WTC11 (cell line): ENCODE results near the gene ACIN1. TPM values are rescaled to one million over a fixed set of nuclear protein-coding genes. Genes with fewer than 3 reads are reported as not detected.

Experiments
- ATAC-seq: fragments of 200-7000 bp; cut with Tn5 transposase; 2 replicates; pipeline ENCODE4 v1.10.0; 2021; ENCODE audit warnings: mild to moderate bottlenecking, moderate library complexity
- CTCF ChIA-PET: fragments of 300-600 bp; sonication (Branson Sonifier 250); formaldehyde crosslinking; loops from one replicate; lab custom pipeline; 2021; ENCODE audit warnings: antibody characterized with exemption; lab: Charles Lee
- POLR2A ChIA-PET: fragments of 350-600 bp; sonication (Branson Sonifier 250); formaldehyde crosslinking; loops from one replicate; lab custom pipeline; 2021; ENCODE audit warnings: antibody characterized with exemption; lab: Charles Lee
- DNase-seq: peaks from one replicate; pipeline ENCODE4 v3.0.0; 2021; ENCODE audit warnings: low spot score
- H3K27ac Mint-ChIP-seq: 2 replicates; pipeline ENCODE4 v1.8.0; 2021; ENCODE audit warnings: mixed read lengths
- H3K27me3 Mint-ChIP-seq: 2 replicates; pipeline ENCODE4 v1.8.0; 2021; ENCODE audit warnings: low read depth, mild to moderate bottlenecking, moderate library complexity, mixed read lengths
- H3K36me3 Mint-ChIP-seq: 2 replicates; pipeline ENCODE4 v1.8.0; 2021; ENCODE audit warnings: mixed read lengths
- H3K4me1 Mint-ChIP-seq: 2 replicates; pipeline ENCODE4 v1.8.0; 2022; ENCODE audit warnings: mixed read lengths
- H3K4me3 Mint-ChIP-seq: 2 replicates; pipeline ENCODE4 v1.8.0; 2021; ENCODE audit warnings: mild to moderate bottlenecking, moderate library complexity, mixed read lengths
- H3K9me3 Mint-ChIP-seq: 2 replicates; pipeline ENCODE4 v1.8.0; 2021; ENCODE audit warnings: mixed read lengths
- ARID4B ChIP-seq: sonication (generic); formaldehyde crosslinking; IDR thresholded peaks from 2 replicates; pipeline ENCODE4 v1.8.0; 2023; ENCODE audit warnings: missing genetic modification reagents, mild to moderate bottlenecking, borderline replicate concordance
- E2F5 ChIP-seq: sonication (generic); formaldehyde crosslinking; IDR thresholded peaks from 2 replicates; pipeline ENCODE4 v1.8.1; 2022; ENCODE audit warnings: mild to moderate bottlenecking, moderate library complexity, missing genetic modification reagents
- FOXJ3 ChIP-seq: sonication (generic); formaldehyde crosslinking; IDR thresholded peaks from 2 replicates; pipeline ENCODE4 v1.9.0; 2021; ENCODE audit warnings: missing genetic modification reagents, mild to moderate bottlenecking, borderline replicate concordance
- GABPB1 ChIP-seq: sonication (generic); formaldehyde crosslinking; IDR thresholded peaks from 2 replicates; pipeline ENCODE4 v1.8.1; 2023; ENCODE audit warnings: mild to moderate bottlenecking, missing genetic modification reagents
- GTF2I ChIP-seq: fragments of 250-450 bp; sonication (Bioruptor Pico); conservative IDR thresholded peaks from 2 replicates; pipeline ENCODE4 v1.4.0; 2021; ENCODE audit warnings: mild to moderate bottlenecking
- NFATC4 ChIP-seq: fragments of 250-450 bp; sonication (Bioruptor Pico); IDR thresholded peaks from 2 replicates; pipeline ENCODE4 v1.9.0; 2021; ENCODE audit warnings: mild to moderate bottlenecking
- NFE2L1 ChIP-seq: sonication (generic); formaldehyde crosslinking; IDR thresholded peaks from 2 replicates; pipeline ENCODE4 v1.8.1; 2023; ENCODE audit warnings: missing genetic modification reagents
- NFYB ChIP-seq: sonication (generic); formaldehyde crosslinking; conservative IDR thresholded peaks from 2 replicates; pipeline ENCODE4 v1.8.0; 2022; ENCODE audit warnings: low read depth, missing genetic modification reagents
- SMAD3 ChIP-seq: sonication (generic); formaldehyde crosslinking; IDR thresholded peaks from 2 replicates; pipeline ENCODE4 v1.8.0; 2022; ENCODE audit warnings: missing genetic modification reagents, mild to moderate bottlenecking, borderline replicate concordance
- SOX15 ChIP-seq: fragments of 250-450 bp; sonication (Bioruptor Pico); IDR thresholded peaks from 2 replicates; pipeline ENCODE4 v1.9.0; 2021; ENCODE audit warnings: mild to moderate bottlenecking
- SP1 ChIP-seq: sonication (generic); formaldehyde crosslinking; conservative IDR thresholded peaks from 2 replicates; pipeline ENCODE4 v1.8.1; 2022; ENCODE audit warnings: missing genetic modification reagents
- TEAD1 ChIP-seq: sonication (generic); formaldehyde crosslinking; IDR thresholded peaks from 2 replicates; pipeline ENCODE4 v1.8.0; 2022; ENCODE audit warnings: mild to moderate bottlenecking, missing genetic modification reagents
- TP53 ChIP-seq: sonication (generic); formaldehyde crosslinking; IDR thresholded peaks from 2 replicates; pipeline ENCODE4 v1.8.1; 2023; ENCODE audit warnings: mild to moderate bottlenecking, missing genetic modification reagents
- USF1 ChIP-seq: sonication (generic); formaldehyde crosslinking; IDR thresholded peaks from 2 replicates; pipeline ENCODE4 v1.8.0; 2022; ENCODE audit warnings: mild to moderate bottlenecking, missing genetic modification reagents
- ZNF219 ChIP-seq: sonication (generic); formaldehyde crosslinking; IDR thresholded peaks from 2 replicates; pipeline ENCODE4 v1.8.0; 2023; ENCODE audit warnings: missing genetic modification reagents, mild to moderate bottlenecking, borderline replicate concordance
- ZNF317 ChIP-seq: sonication (generic); formaldehyde crosslinking; IDR thresholded peaks from 2 replicates; pipeline ENCODE4 v1.8.1; 2023; ENCODE audit warnings: low read depth, mild to moderate bottlenecking, moderate library complexity, missing genetic modification reagents, borderline replicate concordance
- ZSCAN18 ChIP-seq: fragments of 250-450 bp; sonication (Bioruptor Pico); IDR thresholded peaks from 2 replicates; pipeline ENCODE4 v2.1.2; 2022; ENCODE audit warnings: mild to moderate bottlenecking, moderate library complexity
- total RNA-seq: library from RNA; stranded (reverse); gene quantifications from 3 replicates; pipeline ENCODE4 v1.2.3, GENCODE V29; 2021
- TF ChIP-seq, protein P1 (sequence below): fragments of 250-450 bp; sonication (Bioruptor Pico); IDR thresholded peaks from 2 replicates; pipeline ENCODE4 v1.9.0; 2021; ENCODE audit warnings: mild to moderate bottlenecking
- TF ChIP-seq, protein P2 (sequence below): sonication (generic); formaldehyde crosslinking; IDR thresholded peaks from 2 replicates; pipeline ENCODE4 v1.8.1; 2022; ENCODE audit warnings: missing genetic modification reagents, borderline replicate concordance
- TF ChIP-seq, protein P3 (sequence below): fragments of 250-450 bp; sonication (Bioruptor Pico); IDR thresholded peaks from 2 replicates; pipeline ENCODE4 v1.9.0; 2021; ENCODE audit warnings: mild to moderate bottlenecking
- TF ChIP-seq, protein P4 (sequence below): sonication (generic); formaldehyde crosslinking; IDR thresholded peaks from 2 replicates; pipeline ENCODE4 v1.8.1; 2022; ENCODE audit warnings: mild to moderate bottlenecking, missing genetic modification reagents, moderate library complexity, borderline replicate concordance

ACIN1 gene
- total RNA-seq, 1 experiment from 2014 or later = 229 TPM

- DNase-seq (no peak), ATAC-seq (no peak)
- H3K27ac Mint-ChIP-seq = no peak overlapping the region
- H3K27me3 Mint-ChIP-seq = no peaks in the 10 kb centered on the region
- POLR2A ChIA-PET = no interaction called here
- CTCF ChIA-PET = no interaction called here
- no peak overlapping the region for H3K4me3 Mint-ChIP-seq
- H3K4me1 Mint-ChIP-seq = no peaks in the 10 kb centered on the region
- H3K9me3 Mint-ChIP-seq = no peaks in the 10 kb centered on the region
- H3K36me3 Mint-ChIP-seq = peaks cover 75% of the 10 kb centered on the region
- TF ChIP-seq TEAD1 (no peak), SOX15 (no peak), NFE2L1 (CRISPR knock-in tag) (no peak), ZNF317 (CRISPR knock-in tag) (no peak), TP53 (CRISPR knock-in tag) (no peak), E2F5 (no peak), FOXJ3 (CRISPR knock-in tag) (no peak), GABPB1 (CRISPR knock-in tag) (no peak), USF1 (no peak)
- TF ChIP-seq, protein P1, sequence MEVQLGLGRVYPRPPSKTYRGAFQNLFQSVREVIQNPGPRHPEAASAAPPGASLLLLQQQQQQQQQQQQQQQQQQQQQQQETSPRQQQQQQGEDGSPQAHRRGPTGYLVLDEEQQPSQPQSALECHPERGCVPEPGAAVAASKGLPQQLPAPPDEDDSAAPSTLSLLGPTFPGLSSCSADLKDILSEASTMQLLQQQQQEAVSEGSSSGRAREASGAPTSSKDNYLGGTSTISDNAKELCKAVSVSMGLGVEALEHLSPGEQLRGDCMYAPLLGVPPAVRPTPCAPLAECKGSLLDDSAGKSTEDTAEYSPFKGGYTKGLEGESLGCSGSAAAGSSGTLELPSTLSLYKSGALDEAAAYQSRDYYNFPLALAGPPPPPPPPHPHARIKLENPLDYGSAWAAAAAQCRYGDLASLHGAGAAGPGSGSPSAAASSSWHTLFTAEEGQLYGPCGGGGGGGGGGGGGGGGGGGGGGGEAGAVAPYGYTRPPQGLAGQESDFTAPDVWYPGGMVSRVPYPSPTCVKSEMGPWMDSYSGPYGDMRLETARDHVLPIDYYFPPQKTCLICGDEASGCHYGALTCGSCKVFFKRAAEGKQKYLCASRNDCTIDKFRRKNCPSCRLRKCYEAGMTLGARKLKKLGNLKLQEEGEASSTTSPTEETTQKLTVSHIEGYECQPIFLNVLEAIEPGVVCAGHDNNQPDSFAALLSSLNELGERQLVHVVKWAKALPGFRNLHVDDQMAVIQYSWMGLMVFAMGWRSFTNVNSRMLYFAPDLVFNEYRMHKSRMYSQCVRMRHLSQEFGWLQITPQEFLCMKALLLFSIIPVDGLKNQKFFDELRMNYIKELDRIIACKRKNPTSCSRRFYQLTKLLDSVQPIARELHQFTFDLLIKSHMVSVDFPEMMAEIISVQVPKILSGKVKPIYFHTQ = no peak
- TF ChIP-seq, protein P2, sequence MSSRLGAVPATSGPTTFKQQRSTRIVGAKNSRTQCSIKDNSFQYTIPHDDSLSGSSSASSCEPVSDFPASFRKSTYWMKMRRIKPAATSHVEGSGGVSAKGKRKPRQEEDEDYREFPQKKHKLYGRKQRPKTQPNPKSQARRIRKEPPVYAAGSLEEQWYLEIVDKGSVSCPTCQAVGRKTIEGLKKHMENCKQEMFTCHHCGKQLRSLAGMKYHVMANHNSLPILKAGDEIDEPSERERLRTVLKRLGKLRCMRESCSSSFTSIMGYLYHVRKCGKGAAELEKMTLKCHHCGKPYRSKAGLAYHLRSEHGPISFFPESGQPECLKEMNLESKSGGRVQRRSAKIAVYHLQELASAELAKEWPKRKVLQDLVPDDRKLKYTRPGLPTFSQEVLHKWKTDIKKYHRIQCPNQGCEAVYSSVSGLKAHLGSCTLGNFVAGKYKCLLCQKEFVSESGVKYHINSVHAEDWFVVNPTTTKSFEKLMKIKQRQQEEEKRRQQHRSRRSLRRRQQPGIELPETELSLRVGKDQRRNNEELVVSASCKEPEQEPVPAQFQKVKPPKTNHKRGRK (CRISPR knock-in tag) = no peak
- TF ChIP-seq, protein P3, sequence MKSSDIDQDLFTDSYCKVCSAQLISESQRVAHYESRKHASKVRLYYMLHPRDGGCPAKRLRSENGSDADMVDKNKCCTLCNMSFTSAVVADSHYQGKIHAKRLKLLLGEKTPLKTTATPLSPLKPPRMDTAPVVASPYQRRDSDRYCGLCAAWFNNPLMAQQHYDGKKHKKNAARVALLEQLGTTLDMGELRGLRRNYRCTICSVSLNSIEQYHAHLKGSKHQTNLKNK (CRISPR knock-in tag) = no peak
These were observed 38.0 kb upstream of the ACIN1 start for GRCh38 chr14:23132970-23133369.

- Mint-ChIP-seq H3K4me1 (no peaks in the 10 kb centered on the region), H3K4me3 (no peak overlapping the region), H3K27me3 (no peaks in the 10 kb centered on the region), H3K36me3 (peaks cover 64% of the 10 kb centered on the region), H3K27ac (no peak overlapping the region), H3K9me3 (no peaks in the 10 kb centered on the region)
- ATAC-seq (no peak), DNase-seq (no peak)
- CTCF ChIA-PET = interaction anchor here (0.7 kb wide), 1 partner anchor 30 kb away, joined by 3 read pairs; no protein-coding TSS in a partner anchor
- POLR2A ChIA-PET = no interaction called here
- TF ChIP-seq ZSCAN18 (CRISPR knock-in tag) (no peak), SP1 (CRISPR knock-in tag) (no peak), ARID4B (CRISPR knock-in tag) (no peak), SMAD3 (CRISPR knock-in tag) (no peak), TP53 (CRISPR knock-in tag) (no peak), NFYB (no peak), NFATC4 (CRISPR knock-in tag) (no peak), ZNF219 (CRISPR knock-in tag) (no peak), GTF2I (CRISPR knock-in tag) (no peak)
- TF ChIP-seq, protein P4, sequence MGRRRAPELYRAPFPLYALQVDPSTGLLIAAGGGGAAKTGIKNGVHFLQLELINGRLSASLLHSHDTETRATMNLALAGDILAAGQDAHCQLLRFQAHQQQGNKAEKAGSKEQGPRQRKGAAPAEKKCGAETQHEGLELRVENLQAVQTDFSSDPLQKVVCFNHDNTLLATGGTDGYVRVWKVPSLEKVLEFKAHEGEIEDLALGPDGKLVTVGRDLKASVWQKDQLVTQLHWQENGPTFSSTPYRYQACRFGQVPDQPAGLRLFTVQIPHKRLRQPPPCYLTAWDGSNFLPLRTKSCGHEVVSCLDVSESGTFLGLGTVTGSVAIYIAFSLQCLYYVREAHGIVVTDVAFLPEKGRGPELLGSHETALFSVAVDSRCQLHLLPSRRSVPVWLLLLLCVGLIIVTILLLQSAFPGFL (CRISPR knock-in tag) = no peak
- TF ChIP-seq, protein P2 (CRISPR knock-in tag) = no peak
These were observed 36.5 kb upstream of the ACIN1 start for GRCh38 chr14:23131482-23131881.
